ENCODE data around the gene SNX8.
"Not testable (repeated sequence)": the region's sequence is repeated elsewhere in the genome, so short reads cannot be mapped to it uniquely, and the experiment has no call there.

- TF ChIP-seq POLR2A (IDR thresholded peaks at IDR 0.05), result not testable (repeated sequence)
- TF ChIP-seq, protein P1, sequence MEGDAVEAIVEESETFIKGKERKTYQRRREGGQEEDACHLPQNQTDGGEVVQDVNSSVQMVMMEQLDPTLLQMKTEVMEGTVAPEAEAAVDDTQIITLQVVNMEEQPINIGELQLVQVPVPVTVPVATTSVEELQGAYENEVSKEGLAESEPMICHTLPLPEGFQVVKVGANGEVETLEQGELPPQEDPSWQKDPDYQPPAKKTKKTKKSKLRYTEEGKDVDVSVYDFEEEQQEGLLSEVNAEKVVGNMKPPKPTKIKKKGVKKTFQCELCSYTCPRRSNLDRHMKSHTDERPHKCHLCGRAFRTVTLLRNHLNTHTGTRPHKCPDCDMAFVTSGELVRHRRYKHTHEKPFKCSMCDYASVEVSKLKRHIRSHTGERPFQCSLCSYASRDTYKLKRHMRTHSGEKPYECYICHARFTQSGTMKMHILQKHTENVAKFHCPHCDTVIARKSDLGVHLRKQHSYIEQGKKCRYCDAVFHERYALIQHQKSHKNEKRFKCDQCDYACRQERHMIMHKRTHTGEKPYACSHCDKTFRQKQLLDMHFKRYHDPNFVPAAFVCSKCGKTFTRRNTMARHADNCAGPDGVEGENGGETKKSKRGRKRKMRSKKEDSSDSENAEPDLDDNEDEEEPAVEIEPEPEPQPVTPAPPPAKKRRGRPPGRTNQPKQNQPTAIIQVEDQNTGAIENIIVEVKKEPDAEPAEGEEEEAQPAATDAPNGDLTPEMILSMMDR (IDR thresholded peaks at IDR 0.05), result not testable (repeated sequence)
Observed at GRCh38 chr7:2347351-2348063, 33.3 kb upstream of the SNX8 start.
